Transverse colon (tissue), 4 donors: ENCODE data around the gene MYRF. TPM values are rescaled to one million over a fixed set of nuclear protein-coding genes. Genes with fewer than 3 reads are reported as not detected.

ENCODE experiments used
- DNase-seq: peaks from one replicate; pipeline ENCODE4 v3.0.0-alpha.2; 2019
- H3K27ac ChIP-seq, 4 donors: fragments of 200-600 bp; sonication (generic); 2 replicates each; pipeline ENCODE4 v1.5.1; 2016 to 2018; ENCODE audit warnings: inconsistent platforms in 4 of 4
- H3K27me3 ChIP-seq: fragments of 200-600 bp; sonication (generic); 2 replicates; pipeline ENCODE4 v1.5.1; 2017; ENCODE audit warnings: inconsistent platforms
- H3K36me3 ChIP-seq, 4 donors: fragments of 200-600 bp; sonication (generic); 2 replicates each; pipeline ENCODE4 v1.5.1; 2017 to 2019; ENCODE audit warnings: inconsistent platforms in 4 of 4
- H3K4me1 ChIP-seq, 4 donors: fragments of 200-600 bp; sonication (generic); 2 replicates each; pipeline ENCODE4 v1.5.1; 2017 to 2020; ENCODE audit warnings: inconsistent platforms in 4 of 4
- H3K4me3 ChIP-seq, 4 donors: fragments of 200-600 bp; sonication (generic); 1 replicate in 1 of 4; 2 replicates in 3 of 4; pipeline versions ENCODE4 v1.5.1 to v1.6.1; 2017 to 2019; ENCODE audit warnings: inconsistent platforms in 4 of 4
- H3K9me3 ChIP-seq, 2 donors: fragments of 200-600 bp; sonication (generic); 2 replicates each; pipeline ENCODE4 v1.5.1; 2017 to 2019; ENCODE audit warnings: inconsistent platforms in 2 of 2
- CTCF ChIP-seq, 5 experiments: fragments of 200-600 bp in 3 of 5; fragments of 450-650 bp in 2 of 5; sonication (generic) in 3 of 5; IDR thresholded peaks; 1 replicate in 2 of 5; 2 replicates in 3 of 5; pipeline ENCODE4 v1.5.1; 2016 to 2017; ENCODE audit warnings: antibody characterized with exemption in 5 of 5, inconsistent platforms in 3 of 5, mild to moderate bottlenecking in 2 of 5, moderate library complexity in 1 of 5
- EP300 ChIP-seq: sonication (generic); formaldehyde crosslinking; IDR thresholded peaks from one replicate; pipeline ENCODE4 v1.6.1; 2017; ENCODE audit warnings: antibody characterized with exemption, low read depth
- POLR2A ChIP-seq: fragments of 450-650 bp; IDR thresholded peaks from one replicate; pipeline ENCODE4 v1.6.1; 2016; ENCODE audit warnings: antibody characterized with exemption, mild to moderate bottlenecking, moderate library complexity
- POLR2AphosphoS5 ChIP-seq, 3 donors: sonication (generic); formaldehyde crosslinking; IDR thresholded peaks; one replicate each; pipeline ENCODE4 v1.6.1; 2016; ENCODE audit warnings: antibody characterized with exemption in 3 of 3
- WGBS, 2 donors: methylation state at CpG; one replicate each; pipeline ENCODE4 v1.1.5; 2018; ENCODE audit warnings: low coverage in 1 of 2; 5-methylcytosine and 5-hydroxymethylcytosine counted together
- in situ Hi-C, 4 donors: fragments of 200-750 bp; cut with MboI; loops; one replicate each; pipeline versions ENCODE4 v1.15.0 to v1.15.1; 2017; ENCODE audit warnings: low sequenced_read_pairs in 3 of 4, low pct_ligation_motif_present in 1 of 4, low pct_unique_long_range_greater_than_20kb in 1 of 4
- intact Hi-C: fragments of 100-400 bp; cut with DNase I; formaldehyde crosslinking; loops from one replicate; pipeline ENCODE4 v1.15.1; 2023; ENCODE audit warnings: low total_unique reads
- total RNA-seq, 4 donors: library from RNA; depleted of rRNA; stranded (reverse); fragments of >200 nt; gene quantifications; one replicate each; pipeline ENCODE4 v1.1.0, GENCODE V29; 2016

Gene MYRF
- total RNA-seq, 4 donors from 2014 or later, result 2.0 to 14.2 (median 10.7) TPM

GRCh38 chr11:61802605-61803004 lies 50.2 kb downstream of the MYRF start:
- no peak for DNase-seq
- TF ChIP-seq EP300, result no peak
- TF ChIP-seq POLR2A, result no peak
- TF ChIP-seq POLR2AphosphoS5 (IDR thresholded peaks at IDR 0.05), result no peak
- TF ChIP-seq CTCF (IDR thresholded peaks at IDR 0.05), result no peak
- no peaks in the 10 kb centered on the region for H3K27me3 ChIP-seq
- no peak overlapping the region for H3K27ac ChIP-seq
- no peak overlapping the region for H3K4me3 ChIP-seq
- H3K4me1 ChIP-seq, result peaks cover 0 to under 1% (median 0%) of the 10 kb centered on the region in 4 donors
- H3K36me3 ChIP-seq, result no peaks in the 10 kb centered on the region
- 89 to 97% methylated on average over 5 to 6 of the region's 6 CpGs for WGBS, 2 donors
- H3K9me3 ChIP-seq, result no peaks in the 10 kb centered on the region
- in situ Hi-C loops (no loop called here), intact Hi-C loops (no loop called here)

- Histone ChIP-seq H3K4me3 (no peak overlapping the region), H3K27ac (no peak overlapping the region), H3K36me3 (no peaks in the 10 kb centered on the region), H3K4me1 (no peaks in the 10 kb centered on the region), H3K27me3 (no peaks in the 10 kb centered on the region), H3K9me3 (no peaks in the 10 kb centered on the region)
- no peak for DNase-seq
- in situ Hi-C loops, result no loop called here
- 80 to 85% methylated on average over 2 to 3 of the region's 3 CpGs for WGBS, 2 donors
- no peak for TF ChIP-seq EP300
- TF ChIP-seq POLR2AphosphoS5 (IDR thresholded peaks at IDR 0.05), result no peak
- no peak for TF ChIP-seq POLR2A
- no peak for TF ChIP-seq CTCF (IDR thresholded peaks at IDR 0.05)
- intact Hi-C loops, result no loop called here
Measured at GRCh38 chr11:61803889-61804647, 51.6 kb downstream of the MYRF start.

- Histone ChIP-seq H3K9me3 (no peaks in the 10 kb centered on the region), H3K4me3 (no peak overlapping the region), H3K36me3 (no peaks in the 10 kb centered on the region), H3K4me1 (no peaks in the 10 kb centered on the region), H3K27ac (no peak overlapping the region), H3K27me3 (no peaks in the 10 kb centered on the region)
- in situ Hi-C loops, result no loop called here
- intact Hi-C loops, result no loop called here
- 85 to 100% methylated on average over 1 of the region's 1 CpG for WGBS, 2 donors
- no peak for DNase-seq
- no peak for TF ChIP-seq EP300
- no peak for TF ChIP-seq POLR2A
- TF ChIP-seq CTCF (IDR thresholded peaks at IDR 0.05), result no peak
- no peak for TF ChIP-seq POLR2AphosphoS5 (IDR thresholded peaks at IDR 0.05)
Measured at GRCh38 chr11:61805146-61805545, 52.7 kb downstream of the MYRF start.

GRCh38 chr11:61806785-61807184 lies 54.3 kb downstream of the MYRF start:
- intact Hi-C loops, result no loop called here
- in situ Hi-C loops, result no loop called here
- TF ChIP-seq EP300, result no peak
- no peak for TF ChIP-seq CTCF (IDR thresholded peaks at IDR 0.05)
- TF ChIP-seq POLR2AphosphoS5 (IDR thresholded peaks at IDR 0.05), result no peak
- TF ChIP-seq POLR2A, result no peak

More at GRCh38 chr11:61806785-61807184, 54.3 kb downstream of the MYRF start:
- H3K27me3 ChIP-seq, result no peaks in the 10 kb centered on the region
- H3K4me1 ChIP-seq, result no peaks in the 10 kb centered on the region
- H3K36me3 ChIP-seq, result no peaks in the 10 kb centered on the region
- H3K27ac ChIP-seq, result no peak overlapping the region
- WGBS, 2 donors, result 83 to 84% methylated on average over 1 to 5 of the region's 5 CpGs
- no peak for DNase-seq
- no peaks in the 10 kb centered on the region for H3K9me3 ChIP-seq
- H3K4me3 ChIP-seq, result no peak overlapping the region
